GM12878 (cell line): ENCODE measurements around the gene NRXN3. TPM values are rescaled to one million over a fixed set of nuclear protein-coding genes. Genes with fewer than 3 reads are reported as not detected.

Experiments
- ATAC-seq: fragments of 200-7000 bp; cut with Tn5 transposase; 3 replicates; pipeline ENCODE4 v1.9.1; 2020; ENCODE audit warnings: mild to moderate bottlenecking, moderate library complexity
- BruUV-seq: library from RNA; stranded (reverse); fragments of 400-500 nt; replicated peaks from 2 replicates; lab custom pipeline; 2021; lab: Mats Ljungman, UMichigan
- CTCF ChIA-PET: fragments of 300-600 bp; sonication (Branson Sonifier 250); formaldehyde crosslinking; extraction: SDS; loops from one replicate; lab custom pipeline; 2021; ENCODE audit warnings: inconsistent platforms; lab: Yijun Ruan, JAX
- POLR2A ChIA-PET: fragments of 350-600 bp; formaldehyde crosslinking; extraction: SDS; loops from one replicate; lab custom pipeline; 2021; ENCODE audit warnings: inconsistent platforms; lab: Charles Lee
- RAD21 ChIA-PET: fragments of 300-600 bp; sonication (Branson Sonifier 250); formaldehyde crosslinking; loops from one replicate; lab custom pipeline; 2023; ENCODE audit warnings: antibody characterized with exemption; ENCODE audit not compliant: unreplicated experiment; lab: Charles Lee
- SMC1A ChIA-PET: fragments of 300-600 bp; sonication (Branson Sonifier 250); formaldehyde crosslinking; loops from one replicate; lab custom pipeline; 2023; ENCODE audit not compliant: unreplicated experiment, uncharacterized antibody; lab: Charles Lee
- DNase-seq: peaks from one replicate; pipeline ENCODE4 v3.0.0-alpha.2; 2011; ENCODE audit warnings: low read depth, low spot score
- FAIRE-seq: peaks from 3 replicates; lab custom pipeline; 2011; peaks lifted over from hg19 to GRCh38; lab: Jason Lieb, UNC
- H2AFZ ChIP-seq: 2 replicates; pipeline ENCODE4 v1.6.0; 2011; ENCODE audit warnings: low read depth, low read length, control low read depth; ENCODE audit not compliant: control insufficient read depth
- H3K27ac ChIP-seq: 2 replicates; pipeline ENCODE4 v1.5.1; 2011; ENCODE audit warnings: control low read depth; ENCODE audit not compliant: control insufficient read depth, insufficient read depth
- H3K27me3 ChIP-seq, 2 experiments: replicated peaks in 1 of 2; 2 replicates each; pipeline versions ENCODE4 v1.6.0 to v1.6.1; 2011; ENCODE audit warnings: low read length in 1 of 2; ENCODE audit not compliant: control insufficient read depth in 2 of 2, insufficient read depth in 2 of 2
- H3K36me3 ChIP-seq, 2 experiments: 2 replicates each; pipeline ENCODE4 v1.5.1; 2011; ENCODE audit warnings: low read length in 1 of 2; ENCODE audit not compliant: control insufficient read depth in 2 of 2, insufficient read depth in 2 of 2
- H3K4me1 ChIP-seq: 2 replicates; pipeline ENCODE4 v1.6.1; 2011; ENCODE audit warnings: mild to moderate bottlenecking, low read length, moderate library complexity, mixed read lengths; ENCODE audit not compliant: control insufficient read depth, insufficient read depth
- H3K4me2 ChIP-seq: 2 replicates; pipeline ENCODE4 v1.6.0; 2011; ENCODE audit warnings: control low read depth; ENCODE audit not compliant: control insufficient read depth, insufficient read depth
- H3K4me3 ChIP-seq: fragments of 200-600 bp; sonication (generic); 2 replicates; pipeline ENCODE4 v1.5.1; 2016
- H3K79me2 ChIP-seq: 2 replicates; pipeline ENCODE4 v1.6.0; 2011; ENCODE audit warnings: low read length; ENCODE audit not compliant: control insufficient read depth, insufficient read depth
- H3K9ac ChIP-seq: 2 replicates; pipeline ENCODE4 v1.8.0; 2011; ENCODE audit warnings: low read length, control low read depth, mixed read lengths; ENCODE audit not compliant: control insufficient read depth, insufficient read depth
- H3K9me3 ChIP-seq: replicated peaks from 3 replicates; pipeline ENCODE4 v1.5.1; 2011; ENCODE audit warnings: mild to moderate bottlenecking, low read length; ENCODE audit not compliant: control insufficient read depth, insufficient read depth
- H4K20me1 ChIP-seq: 2 replicates; pipeline ENCODE4 v1.6.0; 2011; ENCODE audit not compliant: control insufficient read depth, insufficient read depth
- BCL3 ChIP-seq: IDR thresholded peaks from 2 replicates; pipeline ENCODE4 v1.6.1; 2011; ENCODE audit warnings: borderline replicate concordance, low read depth, mild to moderate bottlenecking, moderate library complexity, low read length; ENCODE audit not compliant: insufficient read depth, poor library complexity, severe bottlenecking
- ETV6 ChIP-seq, 2 experiments: fragments of 450-650 bp in 1 of 2; IDR thresholded peaks in 1 of 2; conservative IDR thresholded peaks in 1 of 2; 2 replicates each; pipeline ENCODE4 v1.6.1; 2014; ENCODE audit warnings: antibody characterized with exemption in 1 of 2, borderline replicate concordance in 1 of 2, low read depth in 1 of 2, mild to moderate bottlenecking in 1 of 2, moderate library complexity in 1 of 2
- HSF1 ChIP-seq: fragments of 150-350 bp; IDR thresholded peaks from 2 replicates; pipeline ENCODE4 v1.6.1; 2014; ENCODE audit warnings: mild to moderate bottlenecking, low read depth, low read length
- NFYB ChIP-seq: IDR thresholded peaks from 2 replicates; pipeline ENCODE4 v1.6.1; 2011; ENCODE audit warnings: low read depth, mild to moderate bottlenecking, low read length, improper control_type of control experiment, moderate library complexity; ENCODE audit not compliant: insufficient read depth
- WGBS: methylation state at CpG from one replicate; pipeline ENCODE4 v1.1.6; 2016; ENCODE audit warnings: low lambda C conversion rate; ENCODE audit not compliant: insufficient replicate concordance, insufficient coverage; ENCODE audit errors: missing lambda C conversion rate; 5-methylcytosine and 5-hydroxymethylcytosine counted together
- in situ Hi-C: fragments of 300-500 bp; cut with MboI; formaldehyde crosslinking; loops from 9 replicates; pipeline ENCODE4 v1.14.3; 2018; ENCODE audit warnings: mixed read lengths
- intact Hi-C: fragments of 100-400 bp; cut with micrococcal nuclease; formaldehyde crosslinking; loops from one replicate; pipeline ENCODE4 v1.14.2; 2022; ENCODE audit not compliant: unreplicated experiment
- polyA plus RNA-seq, 11 experiments: library from polyadenylated mRNA; depleted of rRNA in 4 of 11; unstranded in 6 of 11; stranded (reverse) in 5 of 11; fragments of >200 nt; fragmentation: Nextera tagmentation in 4 of 11; fragmentation: Illumina TruSeq in 1 of 11; extraction: Ambion mirVana in 4 of 11; extraction: Trizol in 1 of 11; gene quantifications; 1 replicate in 1 of 11; 2 replicates in 10 of 11; pipeline versions ENCODE4 v1.2.1 to v1.2.3, GENCODE V29; 2011 to 2016; ENCODE audit warnings: inconsistent platforms in 2 of 11, missing spikeins in 2 of 11, low read depth in 1 of 11
- total RNA-seq, 4 experiments: library from RNA; depleted of rRNA in 3 of 4; stranded (reverse); fragments of >200 nt in 3 of 4; fragmentation: Illumina TruSeq in 1 of 4; extraction: Trizol in 1 of 4; gene quantifications; 2 replicates each; pipeline versions ENCODE4 v1.2.1 to v1.2.3, GENCODE V29; 2013 to 2021
- TF ChIP-seq, protein P1 (sequence below): IDR thresholded peaks from 2 replicates; pipeline ENCODE4 v1.6.1; 2011; ENCODE audit warnings: mild to moderate bottlenecking, low read depth, low read length, moderate library complexity; ENCODE audit not compliant: insufficient replicate concordance

NRXN3 gene
- total and polyA plus RNA-seq, 10 of the 15 experiments (the other 5 are each of a cell fraction or from before 2014, with no cell fraction given): 0.52 to 3.3 (median 1.4) TPM

GRCh38 chr14:79513446-79513845 lies 1343.3 kb downstream of the NRXN3 start:
- in situ Hi-C loops (no loop called here), intact Hi-C loops (no loop called here)
- Histone ChIP-seq H3K4me3 (no peak overlapping the region), H3K9ac (no peak overlapping the region), H3K27ac (no peak overlapping the region)
- POLR2A ChIA-PET: no interaction called here
- no peak for DNase-seq
- no peak for FAIRE-seq
- no TSS peak for BruUV-seq
- SMC1A ChIA-PET: no interaction called here
- TF ChIP-seq NFYB (no peak), ETV6 (conservative IDR thresholded peaks at IDR 0.05 in 1 of 2, IDR thresholded peaks at IDR 0.05 in 1 of 2; ENCODE audit: borderline replicate concordance in 1 of 2, low read depth in 1 of 2) (no peak), BCL3 (no peak), HSF1 (no peak)
- TF ChIP-seq, protein P1, sequence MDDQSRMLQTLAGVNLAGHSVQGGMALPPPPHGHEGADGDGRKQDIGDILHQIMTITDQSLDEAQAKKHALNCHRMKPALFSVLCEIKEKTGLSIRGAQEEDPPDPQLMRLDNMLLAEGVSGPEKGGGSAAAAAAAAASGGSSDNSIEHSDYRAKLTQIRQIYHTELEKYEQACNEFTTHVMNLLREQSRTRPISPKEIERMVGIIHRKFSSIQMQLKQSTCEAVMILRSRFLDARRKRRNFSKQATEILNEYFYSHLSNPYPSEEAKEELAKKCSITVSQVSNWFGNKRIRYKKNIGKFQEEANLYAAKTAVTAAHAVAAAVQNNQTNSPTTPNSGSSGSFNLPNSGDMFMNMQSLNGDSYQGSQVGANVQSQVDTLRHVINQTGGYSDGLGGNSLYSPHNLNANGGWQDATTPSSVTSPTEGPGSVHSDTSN: no peak
- TF ChIP-seq, all 136 proteins: peak for 0
- Histone ChIP-seq H4K20me1 (no peaks in the 10 kb centered on the region), H3K4me1 (no peaks in the 10 kb centered on the region), H3K4me2 (no peak overlapping the region), H3K79me2 (no peaks in the 10 kb centered on the region), H3K9me3 (no peaks in the 10 kb centered on the region), H2AFZ (no peak overlapping the region), H3K27me3 (no peaks in the 10 kb centered on the region), H3K36me3 (no peaks in the 10 kb centered on the region)
- no peak for ATAC-seq
- ChIA-PET CTCF (no interaction called here), RAD21 (no interaction called here)
- 6% methylated on average over 1 of the region's 1 CpG for WGBS
